Adrenal gland (tissue), 5 donors: Measurements from ENCODE around the gene ACBD6.

Experiments used
- POLR2A ChIP-seq, 2 donors: fragments of 450-650 bp; IDR thresholded peaks; one replicate each; pipeline ENCODE4 v1.6.1; 2017; ENCODE audit warnings: antibody characterized with exemption in 2 of 2, mild to moderate bottlenecking in 2 of 2, moderate library complexity in 1 of 2
- TF ChIP-seq, protein P1 (sequence below), 6 experiments: fragments of 450-650 bp in 4 of 6; fragments of 200-600 bp in 2 of 6; sonication (generic) in 1 of 6; IDR thresholded peaks; 1 replicate in 5 of 6; 2 replicates in 1 of 6; pipeline versions ENCODE4 v1.5.1 to v1.8.0; 2016 to 2021; ENCODE audit warnings: antibody characterized with exemption in 6 of 6, mild to moderate bottlenecking in 2 of 6, moderate library complexity in 1 of 6
- donor health status: DM: no; HTN: no; CAD: no.

GRCh38 chr1:180424848-180425457, 77.4 kb downstream of the ACBD6 start:
- TF ChIP-seq, protein P1, sequence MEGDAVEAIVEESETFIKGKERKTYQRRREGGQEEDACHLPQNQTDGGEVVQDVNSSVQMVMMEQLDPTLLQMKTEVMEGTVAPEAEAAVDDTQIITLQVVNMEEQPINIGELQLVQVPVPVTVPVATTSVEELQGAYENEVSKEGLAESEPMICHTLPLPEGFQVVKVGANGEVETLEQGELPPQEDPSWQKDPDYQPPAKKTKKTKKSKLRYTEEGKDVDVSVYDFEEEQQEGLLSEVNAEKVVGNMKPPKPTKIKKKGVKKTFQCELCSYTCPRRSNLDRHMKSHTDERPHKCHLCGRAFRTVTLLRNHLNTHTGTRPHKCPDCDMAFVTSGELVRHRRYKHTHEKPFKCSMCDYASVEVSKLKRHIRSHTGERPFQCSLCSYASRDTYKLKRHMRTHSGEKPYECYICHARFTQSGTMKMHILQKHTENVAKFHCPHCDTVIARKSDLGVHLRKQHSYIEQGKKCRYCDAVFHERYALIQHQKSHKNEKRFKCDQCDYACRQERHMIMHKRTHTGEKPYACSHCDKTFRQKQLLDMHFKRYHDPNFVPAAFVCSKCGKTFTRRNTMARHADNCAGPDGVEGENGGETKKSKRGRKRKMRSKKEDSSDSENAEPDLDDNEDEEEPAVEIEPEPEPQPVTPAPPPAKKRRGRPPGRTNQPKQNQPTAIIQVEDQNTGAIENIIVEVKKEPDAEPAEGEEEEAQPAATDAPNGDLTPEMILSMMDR (IDR thresholded peaks at IDR 0.05), result no peak
- no peak for TF ChIP-seq POLR2A (IDR thresholded peaks at IDR 0.05)
